ENCODE results near the gene BICD1.
"Not testable (repeated sequence)": the region's sequence is repeated elsewhere in the genome, so short reads cannot be mapped to it uniquely, and the experiment has no call there.

The BICD1 gene

GRCh38 chr12:32196250-32197198, 89.9 kb downstream of the BICD1 start:
- DNase-seq (ENCODE audit: low spot score): peak; percentile 50

DNA sequence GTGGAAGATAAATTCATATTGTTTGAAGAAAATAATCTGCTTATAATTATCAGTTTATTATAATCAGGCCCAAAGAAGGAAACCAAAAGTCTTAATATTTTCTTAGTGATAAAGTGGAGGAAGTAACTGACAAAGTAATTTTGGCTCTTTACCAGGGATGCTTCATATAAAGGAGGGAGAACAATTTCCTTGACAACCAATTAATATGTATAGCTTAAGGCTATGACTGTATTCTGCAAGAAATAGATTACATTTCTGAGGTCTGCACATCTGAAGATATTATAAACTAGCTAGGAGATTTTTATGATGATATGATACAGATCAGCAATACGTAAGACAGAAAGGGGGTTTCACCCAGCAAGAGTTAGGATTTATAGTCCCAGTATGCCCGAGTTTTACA, 90.8 kb downstream of the BICD1 start:
- no peak for DNase-seq (ENCODE audit: low spot score)

- peak; percentile 56 for DNase-seq (ENCODE audit: low spot score)
Measured at GRCh38 chr12:32198555-32198954, 91.9 kb downstream of the BICD1 start.

GRCh38 chr12:32201096-32201495, 94.4 kb downstream of the BICD1 start:
- DNase-seq (ENCODE audit: low spot score): no peak

DNA sequence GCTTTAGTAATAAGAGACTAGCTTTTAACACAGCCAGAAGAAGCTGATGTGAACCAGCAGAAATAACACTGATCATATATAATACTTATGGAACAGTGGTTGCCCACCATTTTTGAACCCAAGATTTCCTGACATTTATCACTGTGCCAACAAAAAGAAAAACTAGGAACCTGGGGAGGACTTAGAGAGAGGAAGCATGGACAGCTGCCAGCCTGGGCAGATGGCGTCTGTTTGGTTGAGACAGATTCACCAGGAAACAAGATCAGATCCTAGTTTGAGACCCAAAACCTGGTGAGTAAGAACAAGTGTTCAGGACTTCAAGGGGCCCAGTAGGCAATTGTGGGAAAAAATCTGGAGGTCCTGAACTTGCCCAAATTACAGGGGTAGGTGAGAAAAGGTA, 95.3 kb downstream of the BICD1 start:
- DNase-seq (ENCODE audit: low spot score): no peak

- no peak for DNase-seq (ENCODE audit: low spot score)
Measured at GRCh38 chr12:32205731-32206130, 99.1 kb downstream of the BICD1 start.

DNA sequence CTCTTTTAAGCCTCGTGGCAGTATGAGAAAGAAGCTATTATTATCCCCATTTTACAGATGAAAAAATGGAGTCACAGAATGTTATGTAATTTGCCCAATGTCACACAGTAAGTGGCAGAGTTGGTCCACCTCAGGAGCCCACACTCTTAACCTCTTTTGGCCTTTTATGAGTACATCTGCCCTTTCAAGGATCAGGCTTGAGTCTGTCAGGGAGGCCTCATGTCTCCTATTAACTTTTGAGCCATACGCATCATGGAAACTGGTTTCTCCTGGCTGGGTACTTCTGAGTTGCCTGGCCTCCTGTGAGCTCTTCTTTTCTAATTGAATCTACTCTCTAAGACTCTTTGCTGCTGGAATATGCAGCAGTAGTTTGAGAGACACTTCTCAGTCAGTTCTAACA, 101.7 kb downstream of the BICD1 start:
- no peak for DNase-seq (ENCODE audit: low spot score)

GRCh38 chr12:32211066-32211899, 104.6 kb downstream of the BICD1 start:
- no peak for DNase-seq (ENCODE audit: low spot score)

- DNase-seq (ENCODE audit: low spot score): no peak
Measured at GRCh38 chr12:32211900-32212156, 105.2 kb downstream of the BICD1 start.

DNA sequence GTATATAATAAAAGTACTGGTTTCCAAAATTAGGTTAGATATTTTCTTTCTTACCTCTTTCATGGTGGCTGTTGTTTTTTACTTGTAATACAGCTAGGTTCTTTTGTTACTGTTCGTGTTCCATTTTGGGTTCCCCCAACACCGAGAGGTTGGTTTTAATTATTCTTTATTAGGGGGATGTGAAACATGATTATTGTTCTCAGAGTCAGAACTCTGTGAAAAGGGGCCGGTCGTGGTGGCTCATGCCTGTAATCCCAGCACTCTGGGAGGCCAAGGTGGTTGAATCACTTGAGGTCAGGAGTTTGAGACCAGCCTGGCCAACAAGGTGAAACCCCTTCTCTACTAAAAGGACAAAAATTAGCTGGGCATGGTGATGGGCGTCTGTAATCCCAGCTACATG, 108.1 kb downstream of the BICD1 start:
- DNase-seq (ENCODE audit: low spot score): no peak

GRCh38 chr12:32217354-32218310, 111.0 kb downstream of the BICD1 start:
- no peak for DNase-seq (ENCODE audit: low spot score)

DNA sequence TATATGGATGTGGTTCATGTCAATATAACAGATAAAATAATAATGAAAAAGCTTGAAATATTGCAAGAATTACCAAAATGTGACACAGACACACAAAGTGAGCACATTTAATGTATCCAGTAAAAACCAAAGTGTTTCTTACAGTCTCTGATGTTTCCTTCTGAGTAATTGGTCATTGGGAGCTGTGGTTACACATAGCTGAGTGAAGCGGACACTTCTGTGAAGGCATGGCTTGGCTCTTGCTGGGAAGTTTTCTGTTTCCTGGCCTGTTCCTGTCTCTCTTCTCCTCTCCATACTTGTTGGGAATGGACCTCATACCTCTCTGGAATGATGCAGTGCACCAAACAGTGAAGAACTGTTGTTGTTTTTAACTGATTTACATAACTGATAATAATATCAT, 117.3 kb downstream of the BICD1 start:
- DNase-seq (ENCODE audit: low spot score): no peak

GRCh38 chr12:32226768-32227167, 120.1 kb downstream of the BICD1 start:
- no peak for DNase-seq (ENCODE audit: low spot score)

DNA sequence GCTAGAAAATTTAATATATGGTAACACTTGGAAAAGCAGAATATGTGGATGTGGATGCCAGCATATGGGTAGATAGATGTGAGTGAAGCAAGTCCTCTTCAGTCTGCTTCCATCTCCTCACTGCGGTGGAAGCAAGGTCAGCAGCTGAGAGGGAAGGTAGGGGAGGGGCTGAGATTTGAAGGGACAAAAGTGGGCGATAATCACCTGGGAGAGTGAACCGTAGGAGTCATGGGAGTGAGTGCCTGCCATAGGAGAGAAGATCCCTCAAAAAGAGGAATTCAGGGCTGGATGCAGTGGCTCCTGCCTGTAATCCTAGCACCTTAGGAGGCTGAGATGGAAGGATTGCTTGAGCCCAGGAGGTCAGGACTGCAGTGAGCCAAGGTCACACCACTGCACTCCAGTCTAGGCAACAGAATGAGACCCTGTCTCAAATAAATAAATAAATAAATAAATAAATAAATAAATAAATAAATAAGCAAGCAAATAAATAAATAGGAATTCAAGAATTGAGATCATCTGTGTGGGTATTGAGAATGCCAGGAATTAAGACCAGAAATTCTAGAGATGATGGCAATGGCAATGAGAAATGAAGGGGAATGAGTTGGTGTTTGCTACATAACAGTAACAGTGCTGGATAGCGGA, 123.4 kb downstream of the BICD1 start:
- DNase-seq (ENCODE audit: low spot score): no peak

DNA sequence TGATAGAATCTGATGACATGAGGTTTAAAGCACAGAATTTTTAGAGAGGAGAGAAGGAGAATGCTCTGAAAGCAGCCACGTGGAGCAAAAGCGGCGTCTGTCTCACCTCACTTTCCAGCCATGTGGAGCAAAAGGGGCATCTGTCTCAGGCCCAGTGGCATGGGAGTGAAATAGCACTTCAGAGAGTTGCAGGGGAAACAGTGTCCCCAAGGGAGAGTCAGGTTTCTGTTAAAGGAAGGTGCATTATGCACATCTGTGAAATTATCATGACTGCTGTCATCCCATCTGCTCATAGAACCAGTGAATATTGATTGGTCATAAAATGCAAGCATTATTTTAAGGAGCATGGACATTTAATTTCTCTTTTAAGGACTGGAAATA, 124.0 kb downstream of the BICD1 start:
- DNase-seq (ENCODE audit: low spot score): no peak

- DNase-seq (ENCODE audit: low spot score): not testable (repeated sequence)
Measured at GRCh38 chr12:32231361-32231760, 124.7 kb downstream of the BICD1 start.

DNA sequence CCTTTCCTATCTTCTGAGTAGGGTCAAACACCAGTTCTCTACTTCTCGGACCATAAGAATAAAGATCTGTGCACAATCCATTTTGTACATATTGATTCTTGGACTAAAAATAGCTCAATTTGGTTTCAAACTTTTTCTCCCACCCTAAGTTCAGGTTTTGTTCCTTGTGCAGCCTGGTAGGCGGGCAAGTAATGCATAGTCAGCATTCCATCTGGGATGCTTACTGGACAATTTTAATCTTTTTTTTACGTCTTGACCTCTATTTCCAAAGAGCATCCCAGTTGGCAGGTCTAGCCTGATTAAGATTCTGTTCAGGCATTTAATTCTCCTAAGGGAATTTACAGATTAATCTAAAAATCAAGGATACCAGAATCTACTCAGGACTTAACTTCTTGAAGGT, 126.9 kb downstream of the BICD1 start:
- no peak for DNase-seq (ENCODE audit: low spot score)

DNA sequence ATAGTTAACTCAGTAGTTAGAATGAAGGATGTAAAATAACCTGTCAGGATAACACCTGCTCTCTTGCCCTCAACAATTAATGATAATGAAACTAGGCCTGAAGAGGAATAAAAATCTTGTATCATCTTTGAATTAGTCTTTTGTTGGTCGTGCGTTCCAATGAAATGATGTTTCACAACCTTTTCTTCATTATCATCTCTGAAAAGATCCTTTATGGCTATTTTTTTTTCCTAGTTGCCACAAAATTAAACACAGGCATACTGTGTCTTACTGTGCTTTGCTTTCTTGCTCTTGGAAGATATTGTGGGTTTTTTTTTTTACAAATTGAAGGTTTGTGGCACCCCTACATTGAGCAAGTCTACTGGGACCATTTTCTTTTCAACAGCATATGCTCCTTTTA, 128.6 kb downstream of the BICD1 start:
- DNase-seq (ENCODE audit: low spot score): no peak

DNA sequence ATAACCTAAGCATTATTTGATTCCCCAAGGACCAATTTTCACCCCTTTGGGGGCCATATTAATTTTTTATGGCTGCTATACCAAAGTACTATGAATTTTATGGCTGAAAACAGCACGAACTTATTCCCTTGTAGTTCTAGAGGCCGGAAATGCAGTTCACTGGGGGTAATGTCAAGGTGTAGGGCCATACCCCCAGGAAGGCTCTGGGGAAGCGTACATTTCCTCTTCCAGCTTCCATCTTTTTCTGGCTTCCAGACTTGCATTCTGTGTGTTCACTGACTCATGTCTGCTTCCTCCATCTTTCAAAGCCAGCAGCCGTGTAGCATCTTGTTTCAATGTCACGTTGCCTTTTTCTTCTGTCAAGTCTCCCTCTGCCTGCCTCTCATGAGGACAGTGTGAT, 133.5 kb downstream of the BICD1 start:
- no peak for DNase-seq (ENCODE audit: low spot score)

DNA sequence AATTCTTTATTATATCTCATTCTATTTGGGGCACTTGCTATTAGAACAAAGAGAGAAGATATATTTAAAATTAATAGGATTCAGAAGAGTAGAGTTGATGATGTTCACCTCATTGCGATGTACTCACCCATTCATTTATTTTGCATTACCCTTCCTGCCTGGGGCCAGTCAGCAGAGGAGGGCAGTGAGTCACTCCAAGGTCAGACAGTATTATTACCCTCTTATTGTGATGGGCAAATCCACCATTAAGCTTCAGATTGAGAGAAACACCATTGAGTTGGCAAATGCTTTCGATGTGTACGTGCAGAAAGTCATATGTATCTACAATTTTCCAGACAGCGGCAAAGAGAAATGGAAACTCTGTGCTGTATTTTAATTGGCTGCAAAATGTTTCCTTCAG, 134.2 kb downstream of the BICD1 start:
- no peak for DNase-seq (ENCODE audit: low spot score)

GRCh38 chr12:32242641-32243040, 136.0 kb downstream of the BICD1 start:
- no peak for DNase-seq (ENCODE audit: low spot score)
